Astrocyte (in vitro differentiated cells and primary cell): Measurements from ENCODE around the gene HBM. TPM values are rescaled to one million over a fixed set of nuclear protein-coding genes. Genes with fewer than 3 reads are reported as not detected.

Source experiments
- DNase-seq: peaks from one replicate; pipeline ENCODE4 v3.0.0-alpha.2; 2010; ENCODE audit warnings: low read depth
- FAIRE-seq: peaks from 2 replicates; lab custom pipeline; 2011; peaks lifted over from hg19 to GRCh38; lab: Jason Lieb, UNC
- H2AFZ ChIP-seq: 2 replicates; pipeline ENCODE4 v1.6.0; 2012; ENCODE audit warnings: low read depth, low read length, inconsistent platforms
- H3K27ac ChIP-seq: 2 replicates; pipeline ENCODE4 v1.5.1; 2011; ENCODE audit warnings: low read depth, low read length, inconsistent platforms
- H3K27me3 ChIP-seq: 2 replicates; pipeline ENCODE4 v1.6.0; 2011; ENCODE audit warnings: low read length, inconsistent platforms; ENCODE audit not compliant: insufficient read depth
- H3K36me3 ChIP-seq: 2 replicates; pipeline ENCODE4 v1.5.1; 2011; ENCODE audit warnings: low read length, inconsistent platforms; ENCODE audit not compliant: insufficient read depth
- H3K4me1 ChIP-seq: 2 replicates; pipeline ENCODE4 v1.5.1; 2011; ENCODE audit warnings: low read length, inconsistent platforms; ENCODE audit not compliant: insufficient read depth
- H3K4me2 ChIP-seq: 2 replicates; pipeline ENCODE4 v1.6.0; 2012; ENCODE audit warnings: low read length, inconsistent platforms
- H3K4me3 ChIP-seq: 2 replicates; pipeline ENCODE4 v1.5.1; 2011; ENCODE audit warnings: low read depth, mild to moderate bottlenecking, low read length, inconsistent platforms; ENCODE audit not compliant: insufficient read depth
- H3K79me2 ChIP-seq: 2 replicates; pipeline ENCODE4 v1.6.0; 2012; ENCODE audit warnings: mild to moderate bottlenecking, low read length, inconsistent platforms; ENCODE audit not compliant: insufficient read depth
- H3K9ac ChIP-seq: 2 replicates; pipeline ENCODE4 v1.6.0; 2012; ENCODE audit warnings: mild to moderate bottlenecking, low read length, inconsistent platforms
- H3K9me3 ChIP-seq: 2 replicates; pipeline ENCODE4 v1.5.1; 2012; ENCODE audit warnings: low read depth, mild to moderate bottlenecking, low read length, inconsistent platforms; ENCODE audit not compliant: insufficient read depth
- H4K20me1 ChIP-seq: 2 replicates; pipeline ENCODE4 v1.6.0; 2012; ENCODE audit warnings: low read length, inconsistent platforms; ENCODE audit not compliant: insufficient read depth
- H3K27ac Mint-ChIP-seq: one replicate; pipeline ENCODE4 v1.8.0; 2021; ENCODE audit warnings: mild to moderate bottlenecking, mixed read lengths; ENCODE audit not compliant: unreplicated experiment
- H3K27me3 Mint-ChIP-seq: one replicate; pipeline ENCODE4 v1.8.0; 2021; ENCODE audit warnings: low read depth, mixed read lengths; ENCODE audit not compliant: unreplicated experiment
- H3K36me3 Mint-ChIP-seq: one replicate; pipeline ENCODE4 v1.8.0; 2021; ENCODE audit warnings: low read depth, mixed read lengths; ENCODE audit not compliant: unreplicated experiment
- H3K4me1 Mint-ChIP-seq: one replicate; pipeline ENCODE4 v1.8.0; 2021; ENCODE audit warnings: low read depth, mixed read lengths; ENCODE audit not compliant: unreplicated experiment
- H3K4me3 Mint-ChIP-seq: one replicate; pipeline ENCODE4 v1.8.0; 2021; ENCODE audit warnings: mild to moderate bottlenecking, moderate library complexity, mixed read lengths; ENCODE audit not compliant: unreplicated experiment
- H3K9me3 Mint-ChIP-seq: one replicate; pipeline ENCODE4 v1.8.0; 2021; ENCODE audit warnings: mild to moderate bottlenecking, mixed read lengths; ENCODE audit not compliant: unreplicated experiment
- CTCF ChIP-seq: IDR thresholded peaks from 2 replicates; pipeline ENCODE4 v1.5.1; 2011; ENCODE audit warnings: low read depth, mild to moderate bottlenecking, inconsistent platforms, low read length, moderate library complexity; ENCODE audit not compliant: insufficient read depth
- EZH2 ChIP-seq: IDR thresholded peaks from 2 replicates; pipeline ENCODE4 v1.6.1; 2012; ENCODE audit warnings: mild to moderate bottlenecking, low read length, inconsistent platforms; ENCODE audit not compliant: insufficient read depth
- total RNA-seq: library from RNA; stranded (reverse); gene quantifications from 2 replicates; pipeline ENCODE4 v1.2.1, GENCODE V29; 2021

Gene HBM
- total RNA-seq, 1 donor from 2014 or later, result not detected

- Histone ChIP-seq H3K4me2 (no peak overlapping the region), H3K36me3 (no peaks in the 10 kb centered on the region), H2AFZ (no peak overlapping the region), H3K4me1 (no peaks in the 10 kb centered on the region), H3K4me3 (no peak overlapping the region), H3K9me3 (no peaks in the 10 kb centered on the region), H3K9ac (no peak overlapping the region), H4K20me1 (peaks cover 60% of the 10 kb centered on the region), H3K79me2 (peaks cover 26% of the 10 kb centered on the region), H3K27me3 (no peaks in the 10 kb centered on the region), H3K27ac (no peak overlapping the region)
- H3K27ac Mint-ChIP-seq, result no peak overlapping the region
- peaks cover 14% of the 10 kb centered on the region for H3K36me3 Mint-ChIP-seq
- no peaks in the 10 kb centered on the region for H3K9me3 Mint-ChIP-seq
- no peaks in the 10 kb centered on the region for H3K27me3 Mint-ChIP-seq
- DNase-seq (no peak), FAIRE-seq (no peak)
- TF ChIP-seq EZH2, result no peak
- no peak for TF ChIP-seq CTCF
- peaks cover 5% of the 10 kb centered on the region for H3K4me1 Mint-ChIP-seq
- H3K4me3 Mint-ChIP-seq, result no peak overlapping the region
Measured at GRCh38 chr16:125011-125410, 40.8 kb upstream of the HBM start.

GRCh38 chr16:129075-129474 lies 36.7 kb upstream of the HBM start:
- no peaks in the 10 kb centered on the region for H3K9me3 ChIP-seq
- peaks cover 10% of the 10 kb centered on the region for H3K36me3 Mint-ChIP-seq
- H3K27me3 ChIP-seq, result no peaks in the 10 kb centered on the region
- H3K4me1 ChIP-seq, result no peaks in the 10 kb centered on the region
- TF ChIP-seq CTCF, result no peak
- no peak for TF ChIP-seq EZH2
- no peak overlapping the region for H3K4me3 Mint-ChIP-seq
- no peak overlapping the region for H2AFZ ChIP-seq
- H3K4me2 ChIP-seq, result no peak overlapping the region
- no peaks in the 10 kb centered on the region for H3K27me3 Mint-ChIP-seq
- FAIRE-seq, result no peak
- DNase-seq, result no peak
- H4K20me1 ChIP-seq, result peaks cover 57% of the 10 kb centered on the region
- no peak overlapping the region for H3K9ac ChIP-seq
- peaks cover 53% of the 10 kb centered on the region for H3K79me2 ChIP-seq
- H3K27ac Mint-ChIP-seq, result no peak overlapping the region
- H3K36me3 ChIP-seq, result no peaks in the 10 kb centered on the region
- no peaks in the 10 kb centered on the region for H3K9me3 Mint-ChIP-seq
- peaks cover 5% of the 10 kb centered on the region for H3K4me1 Mint-ChIP-seq
- no peak overlapping the region for H3K27ac ChIP-seq
- H3K4me3 ChIP-seq, result no peak overlapping the region

DNA sequence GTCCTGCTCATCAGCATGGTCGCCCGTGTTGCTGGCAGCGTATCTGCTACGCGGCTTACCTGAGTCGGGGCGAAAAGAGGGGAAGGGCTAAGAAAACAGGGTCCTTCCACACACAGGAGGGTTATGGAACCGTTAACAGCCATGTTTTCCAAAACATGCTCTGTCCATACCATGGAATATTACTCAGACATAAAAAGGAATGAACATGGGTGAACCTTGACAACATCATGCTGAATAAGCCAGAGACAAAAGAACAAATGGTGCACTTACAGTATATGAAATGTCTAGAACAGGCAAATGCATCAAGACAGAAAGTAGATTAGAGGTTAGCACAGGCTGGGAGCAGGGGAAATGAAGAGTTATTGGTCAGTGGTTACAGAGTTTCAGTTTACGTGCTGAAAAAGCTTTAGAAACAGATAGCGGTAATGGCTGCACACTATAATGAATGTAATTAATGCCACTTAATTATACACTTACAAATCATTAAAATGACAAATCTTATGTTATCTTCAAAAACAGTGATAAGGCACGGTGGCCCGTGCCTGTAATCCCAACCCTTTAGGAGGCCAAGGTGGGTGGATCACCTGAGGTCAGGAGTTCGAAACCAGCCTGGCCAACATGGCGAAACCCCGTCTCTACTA lies 35.1 kb upstream of the HBM start:
- DNase-seq (no peak), FAIRE-seq (no peak)
- no peaks in the 10 kb centered on the region for H3K9me3 Mint-ChIP-seq
- H3K9ac ChIP-seq, result no peak overlapping the region
- H3K4me1 ChIP-seq, result no peaks in the 10 kb centered on the region
- peaks cover 46% of the 10 kb centered on the region for H4K20me1 ChIP-seq
- H3K4me2 ChIP-seq, result no peak overlapping the region
- no peaks in the 10 kb centered on the region for H3K36me3 ChIP-seq
- no peaks in the 10 kb centered on the region for H3K27me3 Mint-ChIP-seq
- H2AFZ ChIP-seq, result no peak overlapping the region
- TF ChIP-seq CTCF (no peak), EZH2 (no peak)
- peaks cover 64% of the 10 kb centered on the region for H3K79me2 ChIP-seq
- H3K4me3 Mint-ChIP-seq, result no peak overlapping the region
- no peaks in the 10 kb centered on the region for H3K9me3 ChIP-seq
- peaks cover 5% of the 10 kb centered on the region for H3K4me1 Mint-ChIP-seq
- H3K27me3 ChIP-seq, result no peaks in the 10 kb centered on the region
- H3K27ac Mint-ChIP-seq, result no peak overlapping the region
- H3K27ac ChIP-seq, result no peak overlapping the region
- H3K36me3 Mint-ChIP-seq, result peaks cover 5% of the 10 kb centered on the region
- no peak overlapping the region for H3K4me3 ChIP-seq
